CD4-positive, alpha-beta T cell (primary cell): ENCODE measurements around the gene ENOX1. TPM values are rescaled to one million over a fixed set of nuclear protein-coding genes. Genes with fewer than 3 reads are reported as not detected.

ENCODE experiments used
- ATAC-seq: fragments of 200-7000 bp; cut with Tn5 transposase; one replicate; pipeline ENCODE4 v1.10.0; 2022; ENCODE audit warnings: mild to moderate bottlenecking; ENCODE audit not compliant: poor library complexity
- CTCF ChIA-PET: fragments of 350-600 bp; sonication (Branson Sonifier 250); formaldehyde crosslinking; loops from one replicate; lab custom pipeline; 2021; ENCODE audit warnings: antibody characterized with exemption, inconsistent platforms; lab: Charles Lee
- POLR2A ChIA-PET: fragments of 350-600 bp; sonication (Branson Sonifier 250); formaldehyde crosslinking; loops from one replicate; lab custom pipeline; 2021; ENCODE audit warnings: antibody characterized with exemption, inconsistent platforms; lab: Charles Lee
- DNase-seq, 14 experiments: peaks; one replicate each; pipeline ENCODE4 v3.0.0-alpha.2; 2013 to 2020; ENCODE audit warnings: mixed read lengths in 2 of 14
- H3K27ac ChIP-seq, 2 donors: one replicate each; pipeline versions ENCODE4 v1.5.1 to v1.7.0; 2013; ENCODE audit warnings: low read length in 2 of 2, low read depth in 1 of 2, mild to moderate bottlenecking in 1 of 2
- H3K27me3 ChIP-seq, 2 experiments: 1 replicate in 1 of 2; 2 replicates in 1 of 2; pipeline versions ENCODE4 v1.6.1 to v1.7.0; 2013; ENCODE audit warnings: low read length in 2 of 2, control low read depth in 1 of 2, mild to moderate bottlenecking in 1 of 2, moderate library complexity in 1 of 2; ENCODE audit not compliant: insufficient read depth in 2 of 2, control insufficient read depth in 1 of 2
- H3K36me3 ChIP-seq: one replicate; pipeline ENCODE4 v1.6.1; 2013; ENCODE audit warnings: low read length, control low read depth; ENCODE audit not compliant: insufficient read depth
- H3K4me1 ChIP-seq: one replicate; pipeline ENCODE4 v1.6.1; 2013; ENCODE audit warnings: low read length, control low read depth; ENCODE audit not compliant: insufficient read depth
- H3K4me3 ChIP-seq: one replicate; pipeline ENCODE4 v1.5.1; 2013; ENCODE audit warnings: mild to moderate bottlenecking, low read length, moderate library complexity
- H3K9me3 ChIP-seq, 2 experiments: 1 replicate in 1 of 2; 2 replicates in 1 of 2; pipeline versions ENCODE4 v1.6.1 to v1.7.0; 2013; ENCODE audit warnings: low read length in 2 of 2, mild to moderate bottlenecking in 2 of 2, control low read depth in 1 of 2, moderate library complexity in 1 of 2; ENCODE audit not compliant: control insufficient read depth in 1 of 2, insufficient read depth in 1 of 2
- H3K27ac Mint-ChIP-seq: one replicate; pipeline ENCODE4 v1.8.0; 2020; ENCODE audit warnings: mixed read lengths
- H3K27me3 Mint-ChIP-seq: one replicate; pipeline ENCODE4 v1.8.0; 2021; ENCODE audit warnings: mixed read lengths
- H3K36me3 Mint-ChIP-seq: one replicate; pipeline ENCODE4 v1.8.0; 2021; ENCODE audit warnings: low read depth, mixed read lengths
- H3K4me1 Mint-ChIP-seq: one replicate; pipeline ENCODE4 v1.8.0; 2021; ENCODE audit warnings: low read depth, mixed read lengths
- H3K4me3 Mint-ChIP-seq: one replicate; pipeline ENCODE4 v1.8.0; 2020; ENCODE audit warnings: mild to moderate bottlenecking, mixed read lengths
- H3K9me3 Mint-ChIP-seq: one replicate; pipeline ENCODE4 v1.8.0; 2020; ENCODE audit warnings: mixed read lengths
- intact Hi-C, 2 experiments: fragments of 100-400 bp; cut with DNase I in 1 of 2; cut with micrococcal nuclease in 1 of 2; formaldehyde crosslinking; loops; one replicate each; pipeline versions ENCODE4 v1.15.1 to v1.9.0; 2023 to 2025; cut with DNase I, micrococcal nuclease
- total RNA-seq, 174 experiments: library from RNA in 2 of 174; stranded (reverse) in 2 of 174; gene quantifications; one replicate each; pipeline ENCODE4 v1.2.3 and lab custom pipeline; 2021 to 2026
- TF ChIP-seq, protein P1 (sequence below): fragments of 200-600 bp; IDR thresholded peaks from one replicate; pipeline ENCODE4 v1.8.0; 2022; ENCODE audit warnings: antibody characterized with exemption, mild to moderate bottlenecking

Gene ENOX1
- total RNA-seq, 2 experiments from 2014 or later: not detected

DNA sequence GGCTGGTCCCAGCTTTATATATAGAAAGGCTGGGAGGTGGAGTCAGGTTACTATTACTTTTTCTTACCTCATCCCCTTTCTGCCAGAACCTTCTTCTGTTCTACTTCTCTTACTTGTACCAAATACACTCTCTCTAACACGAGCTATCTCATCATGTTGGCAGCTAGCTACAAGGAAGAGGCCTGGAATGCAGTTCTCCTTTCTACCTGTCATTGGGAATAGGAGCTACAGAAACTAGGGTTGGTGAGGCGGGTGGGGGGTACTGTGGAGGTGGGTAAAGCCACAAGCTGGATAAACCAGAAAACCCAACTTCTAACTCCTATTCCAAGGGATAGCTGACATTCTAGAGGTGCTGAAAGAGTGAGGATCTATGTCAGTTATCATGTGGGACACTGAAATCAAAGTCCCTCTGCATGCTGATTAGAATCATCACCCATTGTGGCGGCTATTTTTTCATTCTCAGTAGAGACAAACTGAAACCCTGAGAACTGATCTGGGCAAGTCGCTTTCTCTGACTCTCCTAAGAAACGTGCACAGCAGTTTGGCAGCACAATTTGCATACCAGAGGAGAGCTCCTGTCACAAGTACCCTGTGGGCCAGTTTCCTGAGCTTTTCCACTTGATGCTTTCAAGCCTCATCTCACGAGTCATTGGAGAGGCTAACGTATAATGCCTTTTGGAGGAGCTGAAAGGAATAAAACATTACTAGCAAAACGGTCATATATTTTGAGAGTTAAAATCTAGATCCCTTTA is 358.1 kb downstream of the ENOX1 start:
- H3K4me1 ChIP-seq: no peaks in the 10 kb centered on the region
- ATAC-seq: no peak
- POLR2A ChIA-PET: no interaction called here

DNA sequence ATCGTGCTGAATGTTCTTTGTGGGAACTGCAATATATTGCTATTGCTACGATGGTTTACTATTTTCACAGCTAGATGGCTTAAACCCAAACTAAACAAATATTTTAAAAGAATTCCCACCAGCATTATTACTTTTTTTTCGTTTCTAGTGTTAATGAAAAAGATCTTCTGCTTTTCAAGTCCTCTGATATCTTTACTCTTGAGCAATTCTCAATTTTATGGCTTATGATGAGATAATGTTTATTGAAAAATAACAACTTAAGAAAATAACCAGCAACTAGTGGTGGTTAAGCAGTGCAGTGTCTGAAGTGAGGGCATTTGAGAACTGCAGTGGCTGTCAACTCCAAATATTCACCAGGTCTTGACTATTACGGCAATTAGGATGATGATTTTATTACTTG is 360.4 kb downstream of the ENOX1 start:
- Histone ChIP-seq H3K9me3 (no peaks in the 10 kb centered on the region), H3K4me1 (no peaks in the 10 kb centered on the region), H3K36me3 (no peaks in the 10 kb centered on the region), H3K4me3 (no peak overlapping the region), H3K27ac (no peak overlapping the region), H3K27me3 (no peaks in the 10 kb centered on the region)
- H3K27me3 Mint-ChIP-seq: no peaks in the 10 kb centered on the region
- no peaks in the 10 kb centered on the region for H3K4me1 Mint-ChIP-seq
- H3K36me3 Mint-ChIP-seq: no peaks in the 10 kb centered on the region
- ChIA-PET POLR2A (no interaction called here), CTCF (no interaction called here)
- ATAC-seq (no peak), DNase-seq (no peak)
- TF ChIP-seq, protein P1, sequence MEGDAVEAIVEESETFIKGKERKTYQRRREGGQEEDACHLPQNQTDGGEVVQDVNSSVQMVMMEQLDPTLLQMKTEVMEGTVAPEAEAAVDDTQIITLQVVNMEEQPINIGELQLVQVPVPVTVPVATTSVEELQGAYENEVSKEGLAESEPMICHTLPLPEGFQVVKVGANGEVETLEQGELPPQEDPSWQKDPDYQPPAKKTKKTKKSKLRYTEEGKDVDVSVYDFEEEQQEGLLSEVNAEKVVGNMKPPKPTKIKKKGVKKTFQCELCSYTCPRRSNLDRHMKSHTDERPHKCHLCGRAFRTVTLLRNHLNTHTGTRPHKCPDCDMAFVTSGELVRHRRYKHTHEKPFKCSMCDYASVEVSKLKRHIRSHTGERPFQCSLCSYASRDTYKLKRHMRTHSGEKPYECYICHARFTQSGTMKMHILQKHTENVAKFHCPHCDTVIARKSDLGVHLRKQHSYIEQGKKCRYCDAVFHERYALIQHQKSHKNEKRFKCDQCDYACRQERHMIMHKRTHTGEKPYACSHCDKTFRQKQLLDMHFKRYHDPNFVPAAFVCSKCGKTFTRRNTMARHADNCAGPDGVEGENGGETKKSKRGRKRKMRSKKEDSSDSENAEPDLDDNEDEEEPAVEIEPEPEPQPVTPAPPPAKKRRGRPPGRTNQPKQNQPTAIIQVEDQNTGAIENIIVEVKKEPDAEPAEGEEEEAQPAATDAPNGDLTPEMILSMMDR: no peak
- H3K9me3 Mint-ChIP-seq: no peaks in the 10 kb centered on the region
- no peak overlapping the region for H3K27ac Mint-ChIP-seq
- intact Hi-C loops: no loop called here
- no peak overlapping the region for H3K4me3 Mint-ChIP-seq

More for the DNA sequence above, 358.1 kb downstream of the ENOX1 start:
- Mint-ChIP-seq H3K4me3 (no peak overlapping the region), H3K27ac (no peak overlapping the region), H3K9me3 (no peaks in the 10 kb centered on the region), H3K27me3 (no peaks in the 10 kb centered on the region), H3K36me3 (no peaks in the 10 kb centered on the region), H3K4me1 (no peaks in the 10 kb centered on the region)
- DNase-seq: no peak
- H3K36me3 ChIP-seq: no peaks in the 10 kb centered on the region
- no peaks in the 10 kb centered on the region for H3K9me3 ChIP-seq
- intact Hi-C loops: no loop called here
- TF ChIP-seq, protein P1: no peak
- no peaks in the 10 kb centered on the region for H3K27me3 ChIP-seq
- no peak overlapping the region for H3K4me3 ChIP-seq
- H3K27ac ChIP-seq: no peak overlapping the region
- CTCF ChIA-PET: no interaction called here

DNA sequence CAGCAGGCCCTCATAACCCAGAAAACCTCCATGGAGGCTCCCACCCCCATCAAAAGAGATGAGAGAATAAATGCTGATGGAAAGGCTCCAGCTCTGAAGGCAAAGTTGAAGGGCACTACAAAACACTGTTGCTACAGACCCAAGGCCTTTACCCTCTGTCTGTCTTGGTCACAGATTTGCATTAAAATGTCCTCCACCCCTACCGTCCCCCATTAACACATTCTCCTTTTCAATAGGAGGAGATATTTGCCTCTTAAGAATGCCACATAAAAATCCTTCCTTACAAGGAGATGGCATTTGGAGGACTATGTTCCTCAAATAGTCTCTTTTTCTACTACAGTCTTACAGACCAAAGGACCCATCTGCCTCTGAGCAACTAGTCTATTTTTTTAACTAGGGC is 361.5 kb downstream of the ENOX1 start:
- H3K36me3 ChIP-seq: no peaks in the 10 kb centered on the region
- Mint-ChIP-seq H3K36me3 (no peaks in the 10 kb centered on the region), H3K27me3 (no peaks in the 10 kb centered on the region), H3K9me3 (no peaks in the 10 kb centered on the region), H3K4me3 (no peak overlapping the region), H3K27ac (no peak overlapping the region), H3K4me1 (no peaks in the 10 kb centered on the region)
- ChIA-PET POLR2A (no interaction called here), CTCF (no interaction called here)
- DNase-seq: no peak
- H3K4me3 ChIP-seq: no peak overlapping the region
- no peaks in the 10 kb centered on the region for H3K27me3 ChIP-seq
- no peaks in the 10 kb centered on the region for H3K9me3 ChIP-seq
- H3K4me1 ChIP-seq: no peaks in the 10 kb centered on the region
- intact Hi-C loops: no loop called here
- ATAC-seq: no peak
- TF ChIP-seq, protein P1: no peak
- no peak overlapping the region for H3K27ac ChIP-seq
